HCT116 (cell line): ENCODE results near the gene PHF11. TPM values are rescaled to one million over a fixed set of nuclear protein-coding genes. Genes with fewer than 3 reads are reported as not detected.

Experiments
- ATAC-seq: fragments of 200-7000 bp; cut with Tn5 transposase; 2 replicates; pipeline ENCODE4 v1.9.1; 2020; ENCODE audit warnings: mild to moderate bottlenecking, moderate library complexity
- BruUV-seq: library from RNA; stranded (reverse); fragments of 400-500 nt; replicated peaks from 2 replicates; lab custom pipeline; 2021; lab: Mats Ljungman, UMichigan
- CTCF ChIA-PET: fragments of 300-600 bp; sonication (Branson Sonifier 250); formaldehyde crosslinking; loops from one replicate; lab custom pipeline; 2021; ENCODE audit warnings: antibody characterized with exemption; lab: Charles Lee
- POLR2A ChIA-PET: fragments of 300-600, 350-600 bp; sonication (Branson Sonifier 250); formaldehyde crosslinking; loops from one replicate; lab custom pipeline; 2021; ENCODE audit warnings: antibody characterized with exemption; lab: Charles Lee
- RAD21 ChIA-PET, 2 experiments: fragments of 300-600 bp; sonication (Branson Sonifier 250); formaldehyde crosslinking; loops; one replicate each; lab custom pipeline; 2023; ENCODE audit warnings: low total read pairs in 2 of 2; ENCODE audit not compliant: uncharacterized antibody in 2 of 2, unreplicated experiment in 2 of 2, low non-redundant PET in 1 of 2; lab: Charles Lee
- DNase-seq: peaks from one replicate; pipeline ENCODE4 v3.0.0-alpha.2; 2010; ENCODE audit warnings: low read depth, low spot score
- H2AFZ ChIP-seq: fragments of 200-600 bp; shearing (Covaris generic), sonication (generic); 2 replicates; pipeline ENCODE4 v1.6.1; 2017; ENCODE audit warnings: low read depth, mixed run types, mixed read lengths, antibody characterized with exemption, low read length; ENCODE audit not compliant: poor library complexity, severe bottlenecking
- H3K27ac ChIP-seq: 2 replicates; pipeline ENCODE4 v1.5.1; 2012; ENCODE audit warnings: low read depth, low read length
- H3K27me3 ChIP-seq: fragments of 200-600 bp; sonication (generic); 2 replicates; pipeline ENCODE4 v1.6.1; 2016; ENCODE audit warnings: mixed run types, low read length, mixed read lengths; ENCODE audit not compliant: insufficient read depth
- H3K36me3 ChIP-seq, 2 experiments: fragments of 200-500 bp in 1 of 2; fragments of 200-600 bp in 1 of 2; sonication (Bioruptor generic) in 1 of 2; sonication (generic) in 1 of 2; 2 replicates each; pipeline versions ENCODE4 v1.5.1 to v1.6.1; 2014 to 2016; ENCODE audit warnings: low read length in 2 of 2, inconsistent platforms in 1 of 2, mixed read lengths in 1 of 2, mixed run types in 1 of 2; ENCODE audit not compliant: insufficient read depth in 2 of 2, control insufficient read depth in 1 of 2
- H3K4me1 ChIP-seq, 2 experiments: fragments of 200-600 bp in 1 of 2; sonication (generic) in 1 of 2; 2 replicates each; pipeline versions ENCODE4 v1.5.1 to v1.6.1; 2012 to 2017; ENCODE audit warnings: low read length in 2 of 2, inconsistent platforms in 1 of 2, mild to moderate bottlenecking in 1 of 2, mixed read lengths in 1 of 2, mixed run types in 1 of 2, moderate library complexity in 1 of 2; ENCODE audit not compliant: insufficient read depth in 2 of 2, control insufficient read depth in 1 of 2
- H3K4me2 ChIP-seq: fragments of 200-600 bp; sonication (generic); 2 replicates; pipeline ENCODE4 v1.6.1; 2017; ENCODE audit warnings: mixed run types, low read length, mixed read lengths
- H3K4me3 ChIP-seq, 2 experiments: fragments of 200-600 bp in 1 of 2; sonication (generic) in 1 of 2; replicated peaks in 1 of 2; 2 replicates each; pipeline ENCODE4 v1.5.1; 2011 to 2016; ENCODE audit warnings: low read length in 2 of 2, control low read depth in 1 of 2, low read depth in 1 of 2, mild to moderate bottlenecking in 1 of 2, mixed read lengths in 1 of 2, mixed run types in 1 of 2
- H3K79me2 ChIP-seq: fragments of 200-600 bp; sonication (generic); 2 replicates; pipeline ENCODE4 v1.6.1; 2017; ENCODE audit warnings: mild to moderate bottlenecking, mixed run types, low read length, moderate library complexity, mixed read lengths; ENCODE audit not compliant: insufficient read depth
- H3K9ac ChIP-seq: fragments of 200-600 bp; sonication (generic); 2 replicates; pipeline ENCODE4 v1.6.1; 2016; ENCODE audit warnings: low read length, mixed read lengths
- H3K9me2 ChIP-seq: fragments of 200-600 bp; sonication (generic), shearing (Covaris generic); 2 replicates; pipeline ENCODE4 v1.6.1; 2017; ENCODE audit warnings: mixed run types, mild to moderate bottlenecking, moderate library complexity; ENCODE audit not compliant: insufficient read depth
- H3K9me3 ChIP-seq, 2 experiments: fragments of 200-500 bp in 1 of 2; fragments of 200-600 bp in 1 of 2; sonication (Bioruptor generic) in 1 of 2; sonication (generic) in 1 of 2; 2 replicates each; pipeline ENCODE4 v1.6.1; 2014 to 2017; ENCODE audit warnings: low read length in 2 of 2, mixed read lengths in 2 of 2, inconsistent platforms in 1 of 2, low read depth in 1 of 2, mild to moderate bottlenecking in 1 of 2, mixed run types in 1 of 2, moderate library complexity in 1 of 2; ENCODE audit not compliant: control insufficient read depth in 1 of 2, insufficient read depth in 1 of 2
- H4K20me1 ChIP-seq: fragments of 200-600 bp; sonication (generic), shearing (Covaris generic); 2 replicates; pipeline ENCODE4 v1.6.1; 2017; ENCODE audit warnings: mixed run types, mild to moderate bottlenecking, moderate library complexity; ENCODE audit not compliant: insufficient read depth
- CBX3 ChIP-seq: IDR thresholded peaks from 2 replicates; pipeline ENCODE4 v1.6.1; 2012; ENCODE audit warnings: low read depth
- EZH2phosphoT487 ChIP-seq: fragments of 200-600 bp; IDR thresholded peaks from 2 replicates; pipeline ENCODE4 v1.6.1; 2018; ENCODE audit warnings: antibody characterized with exemption, borderline replicate concordance
- POLR2AphosphoS5 ChIP-seq: IDR thresholded peaks from 2 replicates; pipeline ENCODE4 v1.6.1; 2011; ENCODE audit warnings: mild to moderate bottlenecking, low read depth, low read length, moderate library complexity
- SIN3A ChIP-seq: IDR thresholded peaks from 2 replicates; pipeline ENCODE4 v1.6.1; 2012; ENCODE audit warnings: low read depth
- intact Hi-C: fragments of 100-400 bp; cut with micrococcal nuclease; formaldehyde crosslinking; loops from 2 replicates; pipeline ENCODE4 v1.10.0; 2022
- total RNA-seq: library from RNA; stranded (reverse); gene quantifications from one replicate; pipeline ENCODE4 v1.2.1, GENCODE V29; 2021; ENCODE audit not compliant: unreplicated experiment
- TF ChIP-seq, protein P1 (sequence below), 3 experiments: fragments of 200-600 bp in 1 of 3; sonication (generic) in 1 of 3; IDR thresholded peaks in 2 of 3; conservative IDR thresholded peaks in 1 of 3; 2 replicates each; pipeline ENCODE4 v1.5.1; 2012 to 2017; ENCODE audit warnings: low read depth in 2 of 3, low read length in 2 of 3, antibody characterized with exemption in 1 of 3, borderline replicate concordance in 1 of 3, control low read depth in 1 of 3, mild to moderate bottlenecking in 1 of 3, mixed read lengths in 1 of 3, mixed run types in 1 of 3, moderate library complexity in 1 of 3; ENCODE audit not compliant: insufficient read depth in 1 of 3
- TF ChIP-seq, protein P2 (sequence below): IDR thresholded peaks from 2 replicates; pipeline ENCODE4 v1.6.1; 2011; ENCODE audit warnings: mild to moderate bottlenecking, low read length, moderate library complexity; ENCODE audit not compliant: insufficient replicate concordance; ENCODE audit errors: extremely low read depth
- TF ChIP-seq, protein P3 (sequence below): IDR thresholded peaks from 2 replicates; pipeline ENCODE4 v1.6.1; 2012; ENCODE audit warnings: low read depth

The PHF11 gene
- total RNA-seq, 1 experiment from 2014 or later = 12.1 TPM

DNA sequence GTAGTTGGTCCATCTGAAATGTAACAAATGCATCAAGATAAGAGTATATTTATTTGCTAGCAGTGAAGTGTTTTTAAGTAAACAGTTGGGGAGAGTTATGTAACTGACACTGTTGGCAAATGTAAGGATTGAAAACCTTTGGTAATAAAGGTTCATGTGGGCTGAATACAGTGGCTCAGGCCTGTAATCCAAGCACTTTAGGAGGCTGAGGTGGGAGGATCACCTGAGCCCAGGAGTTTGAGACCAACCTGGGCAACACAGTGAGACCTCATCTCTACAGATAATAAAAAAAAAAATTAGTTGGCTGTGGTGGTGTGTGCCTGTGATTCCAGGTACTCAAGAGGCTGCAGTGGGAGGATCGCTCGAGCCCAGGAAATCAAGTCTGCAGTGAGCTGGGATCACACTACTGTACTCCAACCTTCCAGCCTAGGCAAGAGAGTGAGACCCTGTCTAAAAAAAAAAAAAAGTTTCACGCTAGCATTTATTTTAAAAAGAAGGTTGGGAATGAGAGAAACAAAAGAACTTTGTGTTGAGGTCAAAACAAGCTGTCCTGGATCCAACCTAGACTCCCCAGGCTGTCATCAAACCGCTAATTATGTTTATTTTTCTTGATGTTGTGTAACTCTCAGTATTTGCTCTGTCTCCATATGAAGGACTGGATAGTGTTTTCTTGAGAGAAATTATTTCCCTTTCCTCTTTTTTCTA lies 31.0 kb upstream of the PHF11 start:
- no peaks in the 10 kb centered on the region; a peak in 2 of 4 replicates for H3K9me3 ChIP-seq
- DNase-seq = no peak
- ChIA-PET RAD21 (no interaction called here), CTCF (no interaction called here), POLR2A (interaction anchor here (1.5 kb wide), 1 partner anchor 31 kb away, joined by 3 read pairs; the partner anchor contains the start of gene PHF11)
- intact Hi-C loops = no loop called here
- no peaks in the 10 kb centered on the region for H3K79me2 ChIP-seq
- no peak overlapping the region for H3K4me2 ChIP-seq
- TF ChIP-seq, protein P1, sequence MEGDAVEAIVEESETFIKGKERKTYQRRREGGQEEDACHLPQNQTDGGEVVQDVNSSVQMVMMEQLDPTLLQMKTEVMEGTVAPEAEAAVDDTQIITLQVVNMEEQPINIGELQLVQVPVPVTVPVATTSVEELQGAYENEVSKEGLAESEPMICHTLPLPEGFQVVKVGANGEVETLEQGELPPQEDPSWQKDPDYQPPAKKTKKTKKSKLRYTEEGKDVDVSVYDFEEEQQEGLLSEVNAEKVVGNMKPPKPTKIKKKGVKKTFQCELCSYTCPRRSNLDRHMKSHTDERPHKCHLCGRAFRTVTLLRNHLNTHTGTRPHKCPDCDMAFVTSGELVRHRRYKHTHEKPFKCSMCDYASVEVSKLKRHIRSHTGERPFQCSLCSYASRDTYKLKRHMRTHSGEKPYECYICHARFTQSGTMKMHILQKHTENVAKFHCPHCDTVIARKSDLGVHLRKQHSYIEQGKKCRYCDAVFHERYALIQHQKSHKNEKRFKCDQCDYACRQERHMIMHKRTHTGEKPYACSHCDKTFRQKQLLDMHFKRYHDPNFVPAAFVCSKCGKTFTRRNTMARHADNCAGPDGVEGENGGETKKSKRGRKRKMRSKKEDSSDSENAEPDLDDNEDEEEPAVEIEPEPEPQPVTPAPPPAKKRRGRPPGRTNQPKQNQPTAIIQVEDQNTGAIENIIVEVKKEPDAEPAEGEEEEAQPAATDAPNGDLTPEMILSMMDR (IDR thresholded peaks at IDR 0.05 in 2 of 3, conservative IDR thresholded peaks at IDR 0.05 in 1 of 3; ENCODE audit: borderline replicate concordance in 1 of 3, insufficient read depth in 1 of 3, low read depth in 2 of 3, low read length in 2 of 3) = no peak
- TF ChIP-seq SIN3A = no peak
- TF ChIP-seq, protein P2, sequence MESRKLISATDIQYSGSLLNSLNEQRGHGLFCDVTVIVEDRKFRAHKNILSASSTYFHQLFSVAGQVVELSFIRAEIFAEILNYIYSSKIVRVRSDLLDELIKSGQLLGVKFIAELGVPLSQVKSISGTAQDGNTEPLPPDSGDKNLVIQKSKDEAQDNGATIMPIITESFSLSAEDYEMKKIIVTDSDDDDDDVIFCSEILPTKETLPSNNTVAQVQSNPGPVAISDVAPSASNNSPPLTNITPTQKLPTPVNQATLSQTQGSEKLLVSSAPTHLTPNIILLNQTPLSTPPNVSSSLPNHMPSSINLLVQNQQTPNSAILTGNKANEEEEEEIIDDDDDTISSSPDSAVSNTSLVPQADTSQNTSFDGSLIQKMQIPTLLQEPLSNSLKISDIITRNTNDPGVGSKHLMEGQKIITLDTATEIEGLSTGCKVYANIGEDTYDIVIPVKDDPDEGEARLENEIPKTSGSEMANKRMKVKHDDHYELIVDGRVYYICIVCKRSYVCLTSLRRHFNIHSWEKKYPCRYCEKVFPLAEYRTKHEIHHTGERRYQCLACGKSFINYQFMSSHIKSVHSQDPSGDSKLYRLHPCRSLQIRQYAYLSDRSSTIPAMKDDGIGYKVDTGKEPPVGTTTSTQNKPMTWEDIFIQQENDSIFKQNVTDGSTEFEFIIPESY = no peak
- no peak for TF ChIP-seq CBX3
- no peak for TF ChIP-seq POLR2AphosphoS5
- TF ChIP-seq, protein P3, sequence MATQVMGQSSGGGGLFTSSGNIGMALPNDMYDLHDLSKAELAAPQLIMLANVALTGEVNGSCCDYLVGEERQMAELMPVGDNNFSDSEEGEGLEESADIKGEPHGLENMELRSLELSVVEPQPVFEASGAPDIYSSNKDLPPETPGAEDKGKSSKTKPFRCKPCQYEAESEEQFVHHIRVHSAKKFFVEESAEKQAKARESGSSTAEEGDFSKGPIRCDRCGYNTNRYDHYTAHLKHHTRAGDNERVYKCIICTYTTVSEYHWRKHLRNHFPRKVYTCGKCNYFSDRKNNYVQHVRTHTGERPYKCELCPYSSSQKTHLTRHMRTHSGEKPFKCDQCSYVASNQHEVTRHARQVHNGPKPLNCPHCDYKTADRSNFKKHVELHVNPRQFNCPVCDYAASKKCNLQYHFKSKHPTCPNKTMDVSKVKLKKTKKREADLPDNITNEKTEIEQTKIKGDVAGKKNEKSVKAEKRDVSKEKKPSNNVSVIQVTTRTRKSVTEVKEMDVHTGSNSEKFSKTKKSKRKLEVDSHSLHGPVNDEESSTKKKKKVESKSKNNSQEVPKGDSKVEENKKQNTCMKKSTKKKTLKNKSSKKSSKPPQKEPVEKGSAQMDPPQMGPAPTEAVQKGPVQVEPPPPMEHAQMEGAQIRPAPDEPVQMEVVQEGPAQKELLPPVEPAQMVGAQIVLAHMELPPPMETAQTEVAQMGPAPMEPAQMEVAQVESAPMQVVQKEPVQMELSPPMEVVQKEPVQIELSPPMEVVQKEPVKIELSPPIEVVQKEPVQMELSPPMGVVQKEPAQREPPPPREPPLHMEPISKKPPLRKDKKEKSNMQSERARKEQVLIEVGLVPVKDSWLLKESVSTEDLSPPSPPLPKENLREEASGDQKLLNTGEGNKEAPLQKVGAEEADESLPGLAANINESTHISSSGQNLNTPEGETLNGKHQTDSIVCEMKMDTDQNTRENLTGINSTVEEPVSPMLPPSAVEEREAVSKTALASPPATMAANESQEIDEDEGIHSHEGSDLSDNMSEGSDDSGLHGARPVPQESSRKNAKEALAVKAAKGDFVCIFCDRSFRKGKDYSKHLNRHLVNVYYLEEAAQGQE = no peak
- no peak for TF ChIP-seq EZH2phosphoT487
- no peaks in the 10 kb centered on the region for H3K9me2 ChIP-seq
- no peak overlapping the region for H3K9ac ChIP-seq
- H2AFZ ChIP-seq = no peak overlapping the region
- no peak overlapping the region for H3K4me3 ChIP-seq
- no TSS peak for BruUV-seq
- H3K4me1 ChIP-seq = no peaks in the 10 kb centered on the region
- H3K27me3 ChIP-seq = no peaks in the 10 kb centered on the region
- no peak overlapping the region for H3K27ac ChIP-seq
- ATAC-seq = no peak
- no peaks in the 10 kb centered on the region for H4K20me1 ChIP-seq
- H3K36me3 ChIP-seq = no peaks in the 10 kb centered on the region; a peak in 1 of 4 replicates
